G401.6 (cell line): ENCODE measurements around the gene TIAM2.

ENCODE experiments used
- FAIRE-seq: peaks from 2 replicates; lab custom pipeline; 2012; peaks lifted over from hg19 to GRCh38; lab: Jason Lieb, UNC

Gene TIAM2

DNA sequence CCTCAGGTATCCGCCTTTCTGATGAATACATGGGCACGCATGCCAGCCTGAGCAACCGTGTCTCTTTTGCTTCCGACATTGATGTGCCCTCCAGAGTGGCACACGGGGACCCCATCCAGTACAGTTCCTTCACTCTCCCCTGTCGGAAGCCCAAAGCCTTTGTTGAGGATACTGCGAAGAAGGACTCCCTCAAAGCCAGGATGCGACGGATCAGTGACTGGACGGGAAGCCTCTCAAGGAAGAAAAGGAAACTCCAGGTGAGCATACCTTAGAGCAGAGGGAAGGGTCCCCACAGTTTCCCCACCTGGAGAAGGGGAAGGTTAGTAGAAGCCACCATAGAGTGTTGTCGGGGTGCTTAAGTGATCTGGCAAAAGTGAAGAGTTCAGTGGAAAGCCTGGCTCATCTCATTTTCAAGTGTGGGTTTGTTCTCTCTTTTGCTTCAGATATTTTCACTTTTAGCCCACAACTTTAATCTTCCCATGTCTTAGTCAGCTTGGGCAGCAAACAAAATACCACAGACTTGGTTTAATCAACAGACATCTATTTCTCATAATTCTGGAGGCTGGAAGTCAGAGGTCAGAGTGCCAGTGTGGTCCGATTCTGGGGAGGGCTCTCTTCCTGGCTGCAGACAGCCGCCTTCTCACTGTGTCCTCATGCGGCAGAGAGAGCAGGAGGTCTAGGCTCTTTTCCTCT is 135.2 kb downstream of the TIAM2 start:
- no peak for FAIRE-seq

DNA sequence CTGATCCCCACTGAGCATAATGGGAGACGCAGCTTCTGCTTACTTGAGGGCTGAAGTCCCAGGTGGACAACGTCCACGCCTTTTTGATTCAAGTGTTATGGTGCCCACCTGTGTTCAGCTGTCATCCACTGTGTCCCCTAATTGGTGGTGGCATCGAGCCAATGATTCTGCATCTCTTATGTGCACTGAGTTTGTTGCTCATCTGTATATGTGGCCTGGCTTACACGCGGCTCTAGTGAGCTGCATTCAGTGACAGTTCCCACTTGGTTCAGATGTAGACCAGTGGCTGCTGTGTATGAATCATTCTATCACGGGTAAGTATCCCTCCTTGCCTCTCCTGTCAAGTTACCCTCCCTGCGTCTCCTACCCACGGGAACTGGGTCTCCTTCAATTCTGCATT is 137.5 kb downstream of the TIAM2 start:
- no peak for FAIRE-seq

DNA sequence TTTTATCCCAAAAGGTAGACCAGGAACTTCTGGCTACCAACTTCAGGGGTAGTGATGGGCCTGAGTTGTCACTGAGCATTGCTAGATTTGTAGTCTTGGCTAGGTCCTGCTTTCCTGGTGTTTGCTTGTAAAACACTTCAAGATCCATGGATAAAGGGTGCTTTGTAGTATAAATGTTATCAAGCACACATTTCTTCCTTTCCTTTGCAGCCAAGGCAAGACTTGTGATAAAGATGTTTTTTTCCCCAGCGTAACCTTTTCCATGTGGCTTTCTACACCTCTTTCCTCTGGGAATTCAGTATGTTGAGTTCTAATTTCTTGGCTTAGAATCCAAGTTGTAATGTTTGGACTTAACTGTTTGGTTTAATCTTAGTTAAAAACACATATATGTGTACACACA is 145.9 kb downstream of the TIAM2 start:
- FAIRE-seq: no peak

DNA sequence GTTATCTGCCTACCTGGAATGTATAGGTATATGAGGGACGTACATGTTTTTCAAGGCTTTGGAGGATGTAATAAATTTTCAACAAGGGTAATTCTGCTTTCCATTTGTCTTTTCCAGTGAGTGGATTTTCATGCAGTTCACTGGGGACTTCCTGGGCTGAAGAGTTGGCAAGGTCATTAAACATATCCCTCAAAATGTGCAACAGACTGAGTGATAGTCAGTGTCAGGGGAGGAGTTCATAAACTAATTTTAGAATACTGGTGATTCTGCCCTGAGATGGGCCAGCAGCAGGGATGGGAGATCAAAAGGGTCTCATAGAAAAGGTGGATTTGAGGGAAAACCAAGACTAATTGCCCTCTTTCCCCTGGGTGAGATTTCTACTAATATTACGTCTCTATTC is 146.4 kb downstream of the TIAM2 start:
- FAIRE-seq: no peak

DNA sequence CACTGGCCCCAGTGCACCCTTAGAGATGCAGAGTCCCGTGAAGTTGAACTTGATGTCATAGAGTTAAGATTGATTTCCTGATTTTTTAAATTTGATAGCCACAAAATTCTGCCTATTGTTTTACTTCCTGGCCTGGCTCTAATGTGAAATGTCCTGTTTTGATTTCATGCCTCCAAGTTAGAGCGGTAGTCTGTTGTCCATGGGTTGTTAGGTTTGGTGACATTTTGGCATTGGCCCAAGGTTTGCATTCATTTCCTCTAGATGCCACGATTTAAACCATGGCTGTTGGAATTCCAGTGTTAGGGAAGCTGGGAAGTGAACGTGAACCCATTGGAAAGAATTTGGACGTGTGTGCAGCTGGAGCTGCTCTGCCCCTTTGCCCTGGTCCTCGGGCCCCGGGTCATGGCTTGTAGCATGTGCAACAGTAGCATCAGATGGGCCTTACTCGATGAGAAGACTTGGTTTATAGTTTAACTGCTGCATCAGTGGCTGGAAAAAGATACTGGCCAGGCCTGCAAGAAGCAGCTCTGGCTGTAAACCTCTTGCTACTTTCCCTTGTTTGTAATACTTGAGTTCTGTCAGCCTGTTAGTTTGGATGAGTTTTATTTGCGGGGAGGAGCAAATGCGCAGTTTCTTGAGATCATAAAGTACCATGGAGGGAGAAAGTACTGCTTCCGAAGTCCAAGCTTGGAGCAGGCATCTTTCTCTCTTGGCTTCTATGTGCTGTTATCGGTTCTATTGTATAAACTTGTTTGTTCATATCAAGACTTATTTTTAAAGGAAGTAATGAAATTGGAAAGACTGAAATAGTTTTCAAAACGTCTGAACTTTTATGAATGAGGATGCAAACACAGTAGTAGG is 147.3 kb downstream of the TIAM2 start:
- FAIRE-seq: no peak

DNA sequence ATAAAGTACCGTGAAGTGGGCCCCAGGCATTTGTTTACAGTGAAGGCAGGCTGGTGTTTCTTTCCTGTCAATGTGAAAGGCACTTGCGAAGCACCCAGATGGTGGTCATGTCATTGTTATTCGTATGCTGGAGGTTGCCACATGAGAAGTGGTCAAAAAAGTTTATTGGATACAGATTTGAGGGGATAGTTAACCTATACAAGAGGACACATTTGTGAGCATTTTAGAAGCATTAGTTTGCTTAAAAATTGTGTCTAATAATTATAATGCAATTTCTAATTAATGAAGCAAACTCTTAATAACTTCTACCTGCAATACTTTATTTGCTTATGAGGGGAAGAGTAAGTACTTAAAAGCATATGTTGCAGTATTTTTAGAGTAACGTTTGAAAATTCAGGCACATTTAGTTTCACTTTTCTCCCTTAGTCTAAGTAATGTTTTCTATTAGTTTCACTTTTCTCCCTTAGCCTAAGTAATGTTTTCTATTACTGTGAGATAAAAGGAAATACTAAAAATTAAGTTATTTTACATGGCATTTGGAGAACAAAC is 148.0 kb downstream of the TIAM2 start:
- no peak for FAIRE-seq

DNA sequence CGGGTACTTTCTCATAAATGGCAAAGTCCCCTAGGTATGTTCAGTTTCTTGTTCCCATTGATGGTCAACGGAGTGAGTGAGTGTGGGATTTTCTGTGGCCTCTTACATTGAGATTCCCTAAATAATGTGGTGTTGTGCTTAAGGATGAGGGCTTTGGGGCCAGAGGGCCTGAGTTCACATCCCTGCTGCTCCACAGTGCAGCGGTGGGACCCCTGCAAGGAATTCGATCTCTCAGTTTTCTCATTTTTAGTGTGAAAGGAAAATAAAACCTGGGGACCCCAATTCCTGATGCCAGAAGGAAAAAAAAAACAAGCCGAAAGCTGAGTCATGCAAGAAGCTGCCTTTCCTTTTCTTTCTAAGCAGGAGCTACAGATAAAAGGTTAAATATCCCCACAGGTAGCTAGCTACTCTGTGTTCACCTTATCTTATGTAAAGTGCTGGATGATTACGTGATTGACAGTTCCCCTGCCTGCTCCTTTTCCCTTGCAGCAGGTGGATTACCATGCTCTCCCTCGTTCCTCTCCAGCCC is 148.5 kb downstream of the TIAM2 start:
- no peak for FAIRE-seq

DNA sequence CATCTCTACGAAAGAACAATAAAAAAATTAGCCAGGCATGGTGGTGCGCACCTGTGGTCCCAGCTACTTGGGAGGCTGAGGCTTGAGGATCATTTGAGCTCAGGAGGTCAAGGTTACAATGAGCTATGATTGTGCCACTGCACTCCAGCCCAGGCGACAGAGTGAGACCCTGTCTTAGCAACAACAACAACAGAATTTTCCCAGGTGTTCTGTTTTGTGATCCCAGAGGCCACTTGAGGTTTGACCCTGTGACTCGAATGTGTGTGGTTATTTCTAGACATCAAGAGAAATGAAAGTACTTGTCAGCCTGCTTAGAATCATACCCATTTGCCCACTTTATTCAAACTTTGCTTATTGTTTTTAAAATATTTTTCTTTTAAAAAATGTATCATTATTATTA is 151.1 kb downstream of the TIAM2 start:
- no peak for FAIRE-seq

DNA sequence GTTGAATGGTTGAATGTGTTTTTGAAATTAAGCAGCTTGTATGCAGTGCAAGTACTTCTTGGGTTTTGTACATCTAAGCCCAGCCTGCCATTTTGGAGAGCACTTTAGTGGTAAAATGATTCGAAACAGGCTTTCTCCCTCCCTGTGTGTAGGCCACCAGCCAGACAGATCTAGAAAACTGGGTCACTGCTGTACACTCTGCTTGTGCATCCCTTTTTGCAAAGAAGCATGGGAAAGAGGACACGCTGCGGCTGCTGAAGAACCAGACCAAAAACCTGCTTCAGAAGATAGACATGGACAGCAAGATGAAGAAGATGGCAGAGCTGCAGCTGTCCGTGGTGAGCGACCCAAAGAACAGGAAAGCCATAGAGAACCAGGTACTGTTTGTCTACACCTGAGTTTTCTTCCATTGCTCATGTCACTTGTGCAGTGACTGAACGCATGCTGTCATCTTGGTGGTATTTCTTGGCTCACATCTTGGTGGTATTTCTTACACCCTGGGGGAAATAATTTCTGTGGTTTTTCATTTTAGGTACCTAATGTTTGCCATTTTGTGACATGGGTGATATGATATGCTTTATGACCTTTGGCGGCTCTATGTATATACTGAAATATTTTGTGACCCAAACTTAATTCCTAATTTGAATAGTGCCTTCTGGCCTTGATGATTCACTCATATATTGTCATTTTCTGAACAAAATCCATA is 153.0 kb downstream of the TIAM2 start:
- FAIRE-seq: no peak

DNA sequence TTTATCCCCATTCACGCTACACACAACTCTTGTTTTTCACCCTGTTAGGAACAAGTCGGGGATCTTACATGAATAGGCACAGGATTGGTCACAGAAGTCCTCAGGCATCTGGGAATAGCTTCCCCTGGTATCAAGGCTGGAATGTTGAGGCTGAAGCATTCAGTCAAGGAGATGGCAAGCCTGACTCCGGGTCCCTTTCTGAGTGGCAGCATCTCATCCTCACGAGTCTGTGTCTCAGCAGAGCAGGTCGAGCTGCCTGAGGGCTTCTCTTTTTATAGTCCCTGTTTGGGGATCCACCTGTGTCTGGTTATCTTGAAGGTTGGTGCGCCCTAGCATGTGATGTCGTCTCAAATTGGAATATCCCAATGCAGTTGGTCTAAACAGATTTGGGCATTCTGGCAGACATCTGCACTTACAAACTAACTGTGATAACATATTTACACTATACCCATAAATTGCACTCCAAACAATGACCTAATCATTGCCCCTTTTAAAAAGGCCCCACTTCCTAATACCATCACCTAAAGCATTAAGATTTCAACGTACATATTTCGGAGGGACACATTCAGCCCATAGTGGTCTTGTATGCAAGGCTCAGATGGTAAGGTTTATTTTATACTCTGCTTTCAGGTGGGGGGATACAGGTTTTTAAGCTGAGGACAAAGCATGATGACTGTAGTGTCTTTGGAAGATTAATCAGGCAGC is 156.0 kb downstream of the TIAM2 start:
- no peak for FAIRE-seq

DNA sequence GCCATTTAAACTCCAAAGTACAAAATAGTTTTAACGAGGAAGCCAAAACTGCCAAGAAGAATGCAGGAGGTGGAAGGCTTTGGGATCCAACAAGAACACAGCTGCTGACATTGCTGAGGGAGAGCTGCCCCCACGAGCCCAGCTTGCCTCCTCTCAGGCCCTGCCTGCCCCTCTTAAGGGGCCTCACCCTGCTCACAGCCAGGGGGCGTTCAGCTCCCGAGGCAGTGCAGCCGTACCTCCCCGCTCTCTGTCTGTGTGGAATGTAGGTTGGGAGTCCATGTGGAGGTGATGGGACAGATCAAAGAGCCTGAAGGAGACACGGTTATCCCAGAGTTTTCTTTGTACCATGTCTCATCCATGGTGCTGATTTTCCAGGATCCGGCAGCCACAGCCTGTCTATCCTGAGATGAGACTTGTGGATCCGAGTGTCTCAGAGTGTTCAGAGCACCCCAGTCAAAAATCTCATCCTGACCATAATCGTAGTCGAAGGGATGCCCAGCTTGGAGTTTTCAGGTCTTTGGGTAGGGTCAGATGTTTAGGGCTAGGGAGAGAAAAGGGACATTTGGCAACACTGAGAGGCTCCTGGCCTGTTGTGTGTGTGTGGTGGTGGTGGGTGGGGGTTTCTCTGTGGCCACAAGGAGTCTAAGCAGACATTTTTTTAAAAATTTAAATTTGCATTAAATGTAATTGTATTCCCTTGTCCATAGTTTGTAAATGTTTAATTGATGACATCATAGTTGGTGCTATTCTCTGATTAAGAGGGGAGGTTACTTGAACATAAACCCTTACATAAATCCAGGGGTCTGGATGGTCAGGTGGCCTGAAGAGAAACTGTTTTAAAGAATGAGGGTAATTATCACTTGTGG is 157.3 kb downstream of the TIAM2 start:
- FAIRE-seq: no peak

DNA sequence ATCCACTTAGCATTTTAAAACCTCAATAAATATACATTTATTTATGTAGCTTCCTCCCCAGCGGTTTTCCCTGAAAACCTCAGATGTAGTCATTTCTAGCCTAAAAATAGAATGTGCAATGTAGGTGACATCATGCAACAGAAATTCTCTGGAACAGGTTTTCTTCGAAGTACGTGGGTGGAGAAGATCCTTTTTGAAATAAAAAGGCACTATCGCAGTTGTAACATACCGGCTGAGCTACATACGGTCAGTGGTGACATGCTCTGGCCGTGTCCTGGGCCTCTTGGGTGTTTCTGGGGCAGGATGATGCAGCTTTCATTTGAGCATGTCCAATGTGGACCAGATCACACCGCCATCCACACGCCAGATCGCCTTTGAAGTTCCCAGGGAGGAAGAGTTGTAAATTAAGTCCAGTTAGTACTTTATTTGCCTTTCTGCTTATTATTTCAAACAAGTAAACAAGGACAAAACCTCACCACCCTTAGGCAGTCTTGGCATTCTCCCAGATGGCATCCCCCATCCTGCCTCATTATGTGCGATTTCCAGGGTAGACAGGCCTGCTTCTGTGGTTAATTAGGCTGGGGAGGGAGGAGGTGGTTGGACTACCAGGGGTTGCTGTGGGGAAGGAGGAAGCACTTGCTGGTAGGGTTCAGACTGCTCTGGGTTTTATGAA is 159.2 kb downstream of the TIAM2 start:
- FAIRE-seq: no peak

DNA sequence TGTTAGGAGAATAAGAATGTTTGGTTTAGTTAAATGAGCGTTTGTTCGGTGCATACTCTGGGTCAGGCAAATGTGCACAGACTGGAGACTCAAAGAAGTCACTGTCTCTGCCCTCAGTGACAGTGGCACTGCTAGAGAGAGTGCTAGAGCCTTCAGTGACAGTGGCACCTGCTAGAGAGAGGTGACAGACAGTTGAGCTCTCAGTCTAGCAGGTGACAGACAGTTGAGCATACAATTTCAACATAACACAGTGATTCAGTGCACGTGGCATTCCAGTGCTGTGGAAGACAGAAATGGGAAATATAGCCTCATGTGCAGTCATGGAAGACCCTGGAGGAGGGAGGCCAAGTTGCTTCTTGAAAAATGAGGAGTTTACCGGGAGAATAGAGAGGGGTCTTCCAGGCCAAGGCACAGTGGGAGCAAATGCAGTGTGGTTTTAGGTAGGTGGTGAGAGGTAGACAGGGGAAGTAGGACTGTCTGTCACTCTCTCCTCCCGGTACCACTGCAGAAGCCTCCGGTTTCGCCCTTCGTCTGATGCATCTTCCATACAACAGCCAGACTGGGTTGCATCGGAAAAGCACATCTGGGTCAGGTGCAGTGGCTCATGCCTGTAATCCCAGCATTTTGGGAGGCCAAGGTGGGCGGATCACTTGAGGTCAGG is 160.8 kb downstream of the TIAM2 start:
- FAIRE-seq: no peak

DNA sequence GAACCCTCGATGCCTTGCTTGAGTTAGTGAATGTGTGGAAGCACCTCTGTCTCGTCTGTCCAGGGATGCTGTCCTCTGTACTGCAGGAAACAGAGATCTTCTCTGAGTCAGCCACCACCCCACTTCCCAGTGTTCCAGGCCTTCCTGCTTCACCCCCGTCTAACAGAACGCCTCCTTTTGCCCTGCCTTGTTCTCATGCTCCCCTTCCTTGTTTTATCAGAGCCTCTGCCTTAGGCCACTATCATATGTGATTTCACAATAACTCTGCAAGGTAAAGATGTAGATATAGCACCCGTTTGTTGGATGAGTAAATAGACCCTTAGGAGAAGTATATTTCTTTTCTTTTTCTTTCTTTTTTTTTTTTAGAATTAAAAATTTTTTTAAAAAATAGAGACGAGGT is 162.0 kb downstream of the TIAM2 start:
- FAIRE-seq: no peak

DNA sequence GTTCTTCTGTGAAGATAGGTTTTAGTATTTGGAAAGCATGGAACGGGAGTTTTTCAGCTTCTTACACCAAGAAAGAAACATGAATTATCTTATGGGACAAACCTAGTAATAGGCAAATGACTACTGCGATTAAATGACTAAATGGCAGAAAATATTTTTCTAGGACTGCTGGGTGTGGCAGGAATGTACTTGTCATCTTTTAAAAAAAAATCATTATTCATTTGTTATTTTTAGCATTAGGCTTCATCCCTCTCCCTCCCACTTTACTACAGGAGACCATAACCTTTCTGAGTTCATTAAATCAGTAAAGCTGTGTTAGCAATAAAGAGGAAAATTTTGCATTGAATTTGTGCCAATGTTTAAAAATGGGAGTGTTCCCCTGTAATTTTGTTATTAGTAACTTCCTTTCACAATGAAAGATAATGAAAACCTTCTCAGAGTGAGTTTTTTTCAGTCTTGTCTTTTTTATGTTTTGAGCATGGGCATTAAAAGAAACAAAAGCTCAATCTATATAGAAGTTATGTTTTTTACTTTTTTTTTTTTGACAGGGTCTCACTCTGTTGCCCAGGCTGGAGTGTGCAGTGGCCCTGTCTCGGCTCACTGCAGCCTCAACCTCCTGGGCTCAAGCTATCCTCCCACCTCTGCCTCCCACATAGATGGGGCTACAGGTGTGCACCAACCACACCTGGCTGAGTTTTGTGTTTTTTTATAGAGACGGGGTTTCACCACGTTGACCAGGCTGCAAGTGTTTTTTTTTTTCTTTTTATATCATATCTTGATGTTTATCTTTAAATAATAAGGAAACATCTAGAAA is 163.1 kb downstream of the TIAM2 start:
- FAIRE-seq: no peak

DNA sequence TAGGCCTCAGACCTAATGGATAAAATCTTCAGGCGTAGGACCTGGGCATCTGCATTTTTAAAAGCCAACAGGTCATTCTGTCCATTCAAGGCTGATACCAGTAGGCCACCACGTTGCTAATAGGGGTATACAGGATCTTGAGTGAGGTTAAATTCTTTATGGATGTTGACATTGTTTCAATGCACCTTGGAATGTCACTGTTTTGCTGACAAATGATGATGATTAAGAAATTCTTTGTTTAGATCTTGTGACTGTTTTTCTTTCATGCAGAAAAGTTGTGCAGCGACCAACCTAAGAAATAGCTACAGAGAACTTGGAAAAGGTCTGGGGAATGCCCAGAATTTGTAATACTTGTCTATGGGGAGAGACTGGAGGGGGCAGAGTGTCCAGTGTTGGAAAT is 167.6 kb downstream of the TIAM2 start:
- FAIRE-seq: no peak

DNA sequence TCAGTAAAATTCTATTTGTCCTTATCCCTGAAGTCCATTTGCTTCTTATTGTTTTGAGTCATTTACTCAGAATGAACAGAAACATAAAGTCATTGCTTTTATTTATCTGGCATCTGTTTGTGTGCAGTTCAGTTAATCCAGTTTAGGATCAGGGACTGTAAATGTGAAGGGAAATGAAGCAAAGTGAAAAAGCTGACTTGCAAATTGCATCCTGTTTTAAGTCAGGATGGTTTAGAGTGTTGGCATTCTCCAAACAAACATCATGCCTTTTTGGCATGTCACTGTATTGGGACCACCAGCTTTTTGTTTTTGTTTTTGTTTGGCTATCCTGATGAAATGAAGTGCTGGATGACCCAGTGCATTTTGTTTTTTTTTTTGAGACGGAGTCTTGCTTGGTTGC is 168.5 kb downstream of the TIAM2 start:
- FAIRE-seq: no peak

DNA sequence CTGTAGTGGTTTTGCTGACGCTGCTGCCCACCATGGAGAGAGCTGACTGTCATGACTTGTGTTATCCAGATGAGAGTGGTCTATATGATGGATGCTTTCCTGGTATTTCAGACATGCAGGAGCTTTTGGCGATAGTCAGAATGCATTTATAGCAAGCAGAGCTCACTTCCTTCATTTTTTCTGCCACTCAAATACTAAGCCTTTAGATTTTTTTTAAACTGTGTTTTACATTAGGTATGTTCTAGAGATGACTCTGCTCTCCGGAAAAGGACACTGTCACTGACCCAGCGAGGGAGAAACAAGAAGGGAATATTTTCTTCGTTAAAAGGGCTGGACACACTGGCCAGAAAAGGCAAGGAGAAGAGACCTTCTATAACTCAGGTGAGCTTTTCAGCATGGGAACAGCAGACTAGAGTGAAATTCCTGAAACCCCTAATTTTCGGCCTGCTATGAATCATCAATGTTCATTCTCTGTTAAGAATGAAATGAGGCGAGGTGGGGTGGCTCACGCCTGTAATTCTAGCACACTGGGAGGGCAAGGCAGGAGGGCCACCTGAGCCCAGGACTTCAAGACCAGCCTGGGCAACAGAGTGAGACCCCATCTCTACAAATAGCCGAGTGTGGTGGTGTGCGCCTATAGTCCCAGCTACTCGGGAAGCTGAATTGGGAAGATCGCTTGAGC is 170.1 kb downstream of the TIAM2 start:
- FAIRE-seq: no peak
